ENCODE data around the gene RPRD2. TPM values are rescaled to one million over a fixed set of nuclear protein-coding genes. Genes with fewer than 3 reads are reported as not detected.

RPRD2 gene
- 13.1 to 16.7 TPM (median 13.7 TPM) in 5 replicates for total RNA-seq (2022; extraction: Qiagen RNA extraction; ENCODE audit: low read depth)

GRCh38 chr1:150363426-150364230 is at the start of gene RPRD2:
Gene RPRD2 (plus strand): TSS chr1:150364147. CDS start chr1:150364715, 568 bp downstream.

GRCh38 chr1:150486966-150487762 is 123.2 kb downstream of the RPRD2 start, which contains the start of gene TARS2:
Gene TARS2 (plus strand): TSS chr1:150487419. CDS start chr1:150487451, 32 bp downstream.

DNA sequence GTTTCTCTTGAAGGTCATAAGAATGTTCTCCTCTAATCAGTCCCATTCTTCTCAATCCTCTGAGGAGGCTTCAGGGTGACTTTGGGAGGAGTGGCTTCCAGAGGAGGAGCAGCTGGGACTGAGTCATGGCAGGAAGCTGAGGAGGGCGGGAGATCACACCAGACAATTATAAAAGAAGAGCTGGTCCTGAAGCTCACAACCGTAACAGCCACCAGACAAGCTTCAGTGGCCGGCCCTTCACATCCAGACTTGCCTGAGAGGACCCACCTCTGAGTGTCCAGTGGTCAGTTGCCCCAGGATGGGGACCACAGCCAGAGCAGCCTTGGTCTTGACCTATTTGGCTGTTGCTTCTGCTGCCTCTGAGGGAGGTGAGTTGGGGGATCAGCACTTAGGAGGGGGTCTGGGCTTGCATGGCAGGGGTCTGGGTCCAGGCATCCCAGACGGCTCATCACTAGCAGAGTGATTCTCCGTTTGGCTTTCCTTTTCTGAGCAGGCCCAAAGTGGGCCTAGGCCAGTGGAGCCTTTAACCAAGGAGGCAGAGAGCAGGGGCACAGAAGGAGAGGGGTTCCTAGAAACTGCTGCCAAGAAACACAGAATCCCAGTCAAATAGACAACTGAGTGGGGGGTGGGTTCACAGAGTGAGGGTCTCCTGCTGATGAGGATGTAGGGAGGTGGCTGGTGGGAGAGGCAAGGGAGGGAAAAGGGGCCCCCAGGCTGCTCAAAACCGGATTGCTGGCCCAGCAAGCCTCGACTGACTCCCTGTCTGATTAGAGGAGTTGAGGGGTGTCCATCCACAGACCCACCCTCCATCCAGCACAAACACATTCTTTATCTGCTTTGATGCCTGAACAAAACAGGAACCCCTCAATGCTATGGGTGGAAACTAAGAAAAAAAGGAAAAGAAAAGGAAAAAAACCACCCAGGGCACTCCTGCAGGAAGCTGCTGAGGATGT is 144.2 kb downstream of the RPRD2 start, which contains the start of gene ECM1:
Gene ECM1 (plus strand): TSS at position 198 of the 953 bp plus-strand sequence. CDS start 101 bp downstream, at position 299.

DNA sequence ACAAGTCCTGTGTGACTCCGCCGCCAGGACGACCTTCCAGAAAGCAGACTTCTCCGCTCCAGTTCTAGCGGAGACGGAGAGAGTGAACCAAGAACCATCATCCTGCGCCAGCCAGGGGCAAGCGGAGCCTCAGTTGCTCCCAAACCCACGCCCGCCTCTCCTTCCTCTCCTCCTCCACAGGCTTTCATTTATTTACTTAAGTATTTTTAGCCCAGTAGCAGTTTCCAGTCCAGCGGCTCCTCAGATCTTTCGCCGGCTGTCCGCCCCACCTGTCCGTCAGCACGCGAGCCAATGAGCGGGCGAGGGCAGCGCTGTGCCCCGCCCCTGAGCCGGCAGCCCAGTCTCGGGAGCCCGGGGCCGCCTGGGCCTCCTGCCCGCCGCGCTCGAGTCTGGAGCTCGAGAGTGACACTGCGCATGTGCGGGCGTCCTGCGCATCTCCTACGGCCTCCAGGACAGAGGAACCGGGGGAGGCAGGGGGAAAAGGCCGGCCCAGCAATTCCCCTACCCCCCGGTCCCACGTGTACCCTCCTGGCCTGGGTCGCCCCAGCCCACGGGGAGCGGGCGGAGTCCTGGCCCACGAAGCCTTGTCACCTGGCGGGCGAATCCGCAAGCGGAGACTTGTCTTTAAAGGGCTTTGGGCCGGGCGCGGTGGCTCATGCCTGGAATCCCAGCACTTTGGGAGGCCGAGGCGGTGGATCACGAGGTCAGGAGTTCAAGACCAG is 151.5 kb downstream of the RPRD2 start, which contains the start of gene FALEC:
Gene FALEC (plus strand): TSS at position 425 of the 722 bp plus-strand sequence.

Other genes starting within 250 kb of the RPRD2 start
- gene PLEKHO1, start 214.2 kb upstream of the RPRD2 start, total RNA-seq (2022; extraction: Qiagen RNA extraction; ENCODE audit: low read depth) = 6.2 to 8.9 TPM (median 7.6 TPM) in 5 replicates
- 34.7 to 90.7 TPM (median 46.0 TPM) in 5 replicates for gene ANP32E, start 128.0 kb upstream of the RPRD2 start, total RNA-seq (2022; extraction: Qiagen RNA extraction; ENCODE audit: low read depth)
- gene CA14, start 106.4 kb upstream of the RPRD2 start, total RNA-seq (2022; extraction: Qiagen RNA extraction; ENCODE audit: low read depth) = not detected in 5 replicates
- gene APH1A, start 95.1 kb upstream of the RPRD2 start, total RNA-seq (2022; extraction: Qiagen RNA extraction; ENCODE audit: low read depth) = 105 to 151 TPM (median 138 TPM) in 5 replicates
- gene C1orf54, start 91.4 kb upstream of the RPRD2 start, total RNA-seq (2022; extraction: Qiagen RNA extraction; ENCODE audit: low read depth) = 0.20 to 0.79 TPM (median 0.38 TPM) in 4 of 5 replicates, not detected in the other
- 0.88 to 1.6 TPM (median 1.1 TPM) in 5 replicates for gene CIART, start 81.6 kb upstream of the RPRD2 start, total RNA-seq (2022; extraction: Qiagen RNA extraction; ENCODE audit: low read depth)
- gene MRPS21, start 70.3 kb upstream of the RPRD2 start, total RNA-seq (2022; extraction: Qiagen RNA extraction; ENCODE audit: low read depth) = 80.6 to 120 TPM (median 86.2 TPM) in 5 replicates
- gene PRPF3, start 42.6 kb upstream of the RPRD2 start, total RNA-seq (2022; extraction: Qiagen RNA extraction; ENCODE audit: low read depth) = 53.1 to 67.3 TPM (median 59.7 TPM) in 5 replicates
- gene TARS2, start 123.3 kb downstream of the RPRD2 start, total RNA-seq (2022; extraction: Qiagen RNA extraction; ENCODE audit: low read depth) = 15.2 to 24.4 TPM (median 23.7 TPM) in 5 replicates
- gene ECM1, start 144.0 kb downstream of the RPRD2 start, total RNA-seq (2022; extraction: Qiagen RNA extraction; ENCODE audit: low read depth) = 1.7 to 2.1 TPM (median 1.8 TPM) in 5 replicates
- gene FALEC, start 151.6 kb downstream of the RPRD2 start, total RNA-seq (2022; extraction: Qiagen RNA extraction; ENCODE audit: low read depth) = not detected in 5 replicates
- gene ADAMTSL4, start 185.3 kb downstream of the RPRD2 start, total RNA-seq (2022; extraction: Qiagen RNA extraction; ENCODE audit: low read depth) = 2.2 to 6.3 TPM (median 4.8 TPM) in 5 replicates
- 150 to 264 TPM (median 227 TPM) in 5 replicates for gene MCL1, start 215.5 kb downstream of the RPRD2 start, total RNA-seq (2022; extraction: Qiagen RNA extraction; ENCODE audit: low read depth)

Data from A549 treated with ZK216348 at 1 μM for 4 hours (cell line).